Suprapubic skin (tissue), 4 donors: ENCODE measurements around the gene LRRC2.
A peak's percentile ranks its signal among the peaks of the same experiment; 100 is the strongest.

Source experiments
- EP300 ChIP-seq: sonication (generic); formaldehyde crosslinking; IDR thresholded peaks from one replicate; pipeline ENCODE4 v1.6.1; 2017; ENCODE audit warnings: antibody characterized with exemption
- POLR2A ChIP-seq, 2 donors: fragments of 450-650 bp; IDR thresholded peaks; one replicate each; pipeline ENCODE4 v1.6.1; 2017; ENCODE audit warnings: antibody characterized with exemption in 2 of 2, mild to moderate bottlenecking in 2 of 2, moderate library complexity in 2 of 2
- POLR2AphosphoS5 ChIP-seq, 3 donors: sonication (generic); formaldehyde crosslinking; IDR thresholded peaks; one replicate each; pipeline ENCODE4 v1.6.1; 2017; ENCODE audit warnings: antibody characterized with exemption in 3 of 3
- TF ChIP-seq, protein P1 (sequence below), 2 donors: fragments of 200-600 bp in 1 of 2; fragments of 450-650 bp in 1 of 2; sonication (generic) in 1 of 2; IDR thresholded peaks; one replicate each; pipeline ENCODE4 v1.5.1; 2016 to 2019; ENCODE audit warnings: antibody characterized with exemption in 2 of 2, mild to moderate bottlenecking in 1 of 2, moderate library complexity in 1 of 2

- TF ChIP-seq, protein P1, sequence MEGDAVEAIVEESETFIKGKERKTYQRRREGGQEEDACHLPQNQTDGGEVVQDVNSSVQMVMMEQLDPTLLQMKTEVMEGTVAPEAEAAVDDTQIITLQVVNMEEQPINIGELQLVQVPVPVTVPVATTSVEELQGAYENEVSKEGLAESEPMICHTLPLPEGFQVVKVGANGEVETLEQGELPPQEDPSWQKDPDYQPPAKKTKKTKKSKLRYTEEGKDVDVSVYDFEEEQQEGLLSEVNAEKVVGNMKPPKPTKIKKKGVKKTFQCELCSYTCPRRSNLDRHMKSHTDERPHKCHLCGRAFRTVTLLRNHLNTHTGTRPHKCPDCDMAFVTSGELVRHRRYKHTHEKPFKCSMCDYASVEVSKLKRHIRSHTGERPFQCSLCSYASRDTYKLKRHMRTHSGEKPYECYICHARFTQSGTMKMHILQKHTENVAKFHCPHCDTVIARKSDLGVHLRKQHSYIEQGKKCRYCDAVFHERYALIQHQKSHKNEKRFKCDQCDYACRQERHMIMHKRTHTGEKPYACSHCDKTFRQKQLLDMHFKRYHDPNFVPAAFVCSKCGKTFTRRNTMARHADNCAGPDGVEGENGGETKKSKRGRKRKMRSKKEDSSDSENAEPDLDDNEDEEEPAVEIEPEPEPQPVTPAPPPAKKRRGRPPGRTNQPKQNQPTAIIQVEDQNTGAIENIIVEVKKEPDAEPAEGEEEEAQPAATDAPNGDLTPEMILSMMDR (IDR thresholded peaks at IDR 0.05): no peak
- TF ChIP-seq POLR2A (IDR thresholded peaks at IDR 0.05) (no peak), EP300 (no peak), POLR2AphosphoS5 (IDR thresholded peaks at IDR 0.05) (peak in 1 of 3 donors; percentile 45)
Measured at GRCh38 chr3:46612324-46612723, 46.2 kb upstream of the LRRC2 start, which contains the start of gene FAM240A.
